ENCODE data around the gene CYP3A4.
"Not testable (repeated sequence)": the region's sequence is repeated elsewhere in the genome, so short reads cannot be mapped to it uniquely, and the experiment has no call there.

CYP3A4 gene

DNA sequence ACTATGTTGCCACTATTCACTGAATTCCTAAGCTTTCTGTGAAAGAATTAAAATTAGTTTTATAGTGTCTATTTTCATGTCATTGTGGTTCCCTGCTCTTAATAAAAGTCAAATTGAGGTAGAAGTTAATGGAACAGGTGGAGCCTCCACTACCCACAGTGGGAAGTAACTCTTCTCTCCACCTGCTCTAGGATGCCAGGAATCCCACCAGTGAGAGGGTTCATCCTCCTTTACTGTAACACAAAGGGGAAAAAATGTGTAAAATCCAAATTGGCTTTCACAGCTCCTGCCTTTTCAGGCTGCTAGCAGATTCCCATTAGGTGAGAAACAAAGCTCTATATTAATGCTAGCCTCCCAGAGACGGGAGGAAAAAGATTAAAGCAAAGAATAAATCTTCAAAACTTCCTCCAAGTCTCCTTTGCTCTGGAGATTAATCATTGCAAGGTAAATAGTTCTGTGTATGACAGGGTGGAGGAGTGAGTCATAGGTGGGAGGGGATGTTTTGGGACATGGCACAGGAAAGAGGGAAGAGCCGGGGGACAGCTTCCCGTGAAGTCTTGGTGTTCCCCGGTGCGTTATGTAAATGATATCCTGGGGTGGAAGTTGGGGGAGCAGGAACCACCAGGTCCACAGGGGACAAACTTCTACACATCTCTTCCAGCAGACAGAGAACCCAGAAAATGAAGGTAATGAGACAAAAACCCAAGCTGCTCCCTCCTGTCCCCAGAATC is 32.5 kb downstream of the CYP3A4 start:
- not testable (repeated sequence) for DNase-seq

DNA sequence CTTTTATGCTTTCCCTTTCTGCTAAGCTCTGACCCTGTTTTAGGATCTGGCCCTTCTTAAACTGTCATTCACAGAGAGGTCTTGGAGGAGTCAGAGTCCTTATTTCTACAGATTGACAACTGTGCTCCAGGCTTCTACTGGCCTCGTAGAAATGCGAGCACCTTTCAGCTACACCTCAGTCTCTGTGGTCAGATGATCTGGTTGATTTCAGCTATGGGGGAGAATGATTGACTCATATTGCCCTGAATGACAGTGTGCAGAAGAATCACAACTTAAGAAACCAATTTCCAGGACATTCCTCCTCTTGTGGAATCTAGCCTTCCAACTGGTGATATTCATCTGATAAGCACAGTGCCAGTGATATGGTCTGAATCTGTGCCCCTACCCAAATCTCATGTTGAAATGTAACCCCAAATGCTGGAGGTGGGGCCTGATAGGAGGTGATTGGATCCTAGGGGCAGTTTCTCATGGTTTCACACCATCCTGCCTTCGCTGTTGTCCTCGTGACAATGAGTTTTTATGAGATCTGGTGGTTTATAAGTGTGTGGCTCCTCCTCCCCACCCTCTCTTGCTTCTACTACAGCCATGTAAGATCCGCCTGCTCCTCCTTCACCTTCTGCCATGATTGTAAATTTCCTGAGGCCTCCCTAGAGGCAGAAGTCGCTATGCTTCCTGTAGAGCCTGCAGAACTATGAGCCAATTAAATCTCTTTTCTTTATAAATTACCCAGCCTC is 35.0 kb downstream of the CYP3A4 start:
- DNase-seq = no peak

DNA sequence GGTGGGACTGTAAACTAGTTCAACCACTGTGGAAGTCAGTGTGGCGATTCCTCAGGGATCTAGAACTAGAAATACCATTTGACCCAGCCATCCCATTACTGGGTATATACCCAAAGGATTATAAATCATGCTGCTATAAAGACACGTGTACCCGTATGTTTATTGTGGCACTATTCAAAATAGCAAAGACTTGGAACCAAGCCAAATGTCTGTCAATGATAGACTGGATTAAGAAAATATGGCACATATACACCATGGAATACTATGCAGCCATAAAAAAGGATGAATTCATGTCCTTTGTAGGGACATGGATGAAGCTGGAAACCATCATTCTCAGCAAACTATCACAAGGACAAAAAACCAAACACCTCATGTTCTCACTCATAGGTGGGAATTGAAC is 37.1 kb downstream of the CYP3A4 start:
- DNase-seq = not testable (repeated sequence)

DNA sequence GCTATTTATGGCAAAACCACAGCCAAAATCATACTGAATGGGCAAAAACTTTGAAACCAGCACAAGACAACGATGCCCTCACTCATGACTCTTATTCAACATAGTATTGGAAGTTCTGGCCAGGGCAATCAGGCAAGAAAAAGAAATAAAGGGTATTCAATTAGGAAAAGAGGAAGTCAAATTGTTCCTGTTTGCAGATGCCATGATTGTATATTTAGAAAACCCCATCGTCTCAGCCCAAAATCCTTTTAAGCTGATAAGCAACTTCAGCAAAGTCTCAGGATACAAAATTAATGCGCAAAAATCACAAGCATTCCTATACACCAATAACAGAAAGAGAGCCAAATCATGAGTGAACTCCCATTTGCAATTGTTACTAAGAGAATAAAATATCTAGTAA is 38.6 kb downstream of the CYP3A4 start:
- DNase-seq = not testable (repeated sequence)

DNA sequence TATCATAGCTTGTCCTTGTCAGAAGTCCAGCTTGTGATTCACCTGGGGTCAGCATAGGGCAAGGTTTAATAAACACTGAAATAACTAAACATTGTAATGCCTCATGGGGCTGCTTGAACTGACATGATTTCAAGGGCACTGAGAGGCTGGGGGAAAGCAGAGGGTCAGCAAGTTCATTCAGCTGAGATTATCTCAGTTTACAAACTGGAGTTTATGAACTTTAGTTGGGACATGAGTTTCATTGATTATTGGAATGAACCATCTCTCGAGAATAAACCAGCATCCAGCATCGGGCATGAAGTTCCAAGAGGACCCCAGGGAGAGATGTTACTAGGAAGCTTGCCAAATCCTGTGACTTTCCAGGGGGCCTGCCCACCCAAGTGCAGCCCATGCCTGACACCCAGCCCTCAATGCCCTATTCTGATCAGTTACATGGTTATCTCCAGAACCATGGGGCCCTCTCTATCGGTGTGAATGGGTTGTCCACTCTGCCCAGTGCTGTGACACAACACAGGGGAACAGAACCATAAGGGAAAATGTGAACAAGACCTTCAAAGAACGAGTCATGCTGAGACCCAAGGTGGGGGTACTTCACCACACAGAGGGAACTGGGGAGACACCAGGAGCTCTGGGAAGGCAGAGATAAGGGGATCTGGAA is 41.1 kb downstream of the CYP3A4 start:
- no peak for DNase-seq

DNA sequence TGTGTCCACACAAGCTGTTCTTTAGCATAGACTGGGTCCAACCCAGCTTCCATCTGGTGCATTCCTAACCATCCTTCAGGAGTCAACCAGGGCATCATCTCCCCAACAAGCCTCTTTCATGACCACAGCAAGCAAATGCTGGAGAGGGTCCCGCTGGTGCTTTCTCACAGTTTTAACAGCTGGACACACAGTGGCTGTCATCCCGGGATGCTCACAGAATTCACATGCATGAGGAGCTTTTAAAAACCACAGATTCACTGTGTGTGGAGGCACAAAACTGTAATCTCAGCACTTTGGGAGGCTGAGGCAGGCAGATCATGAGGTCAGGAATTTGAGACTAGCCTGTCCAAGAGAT is 42.6 kb downstream of the CYP3A4 start:
- DNase-seq = no peak

DNA sequence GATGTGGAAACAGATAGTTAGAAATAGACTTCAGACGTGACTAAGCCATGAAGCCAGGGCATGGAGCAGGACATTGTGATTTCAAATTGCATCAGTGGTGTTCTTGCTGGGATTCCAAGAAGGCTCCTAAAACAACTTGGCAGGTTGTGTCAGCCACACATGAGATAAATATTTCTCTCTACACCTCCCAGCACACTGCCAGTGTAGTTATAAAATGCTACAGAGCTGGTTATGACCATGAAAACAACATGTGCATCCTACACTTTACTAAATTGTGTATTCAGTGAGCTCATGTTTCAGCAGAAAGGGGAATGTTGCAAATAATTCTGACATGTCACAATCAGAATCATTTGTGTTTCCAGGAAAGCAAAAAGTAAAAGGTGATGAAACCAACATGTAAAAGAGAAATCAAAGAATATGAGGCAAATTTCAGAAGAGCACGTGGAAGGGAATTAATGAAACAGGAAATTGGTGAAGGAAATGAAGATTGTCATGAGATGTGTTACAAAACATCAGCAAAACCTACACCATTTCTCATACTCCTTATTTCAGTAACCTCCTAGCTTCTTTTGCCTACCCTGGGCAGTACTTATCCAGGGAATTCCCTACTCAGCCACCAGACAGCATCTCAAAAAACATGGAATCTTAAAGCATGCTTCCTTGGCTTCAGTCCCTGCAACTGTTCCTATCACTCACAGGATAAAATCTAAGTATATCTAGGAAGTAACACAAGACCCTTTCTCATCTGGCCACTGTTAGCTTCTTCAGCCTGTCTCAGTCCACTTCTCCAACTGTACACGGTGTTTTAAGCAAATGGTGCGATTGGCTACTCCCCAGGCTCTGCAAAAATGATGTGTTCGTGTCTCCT is 43.2 kb downstream of the CYP3A4 start:
- no peak for DNase-seq

DNA sequence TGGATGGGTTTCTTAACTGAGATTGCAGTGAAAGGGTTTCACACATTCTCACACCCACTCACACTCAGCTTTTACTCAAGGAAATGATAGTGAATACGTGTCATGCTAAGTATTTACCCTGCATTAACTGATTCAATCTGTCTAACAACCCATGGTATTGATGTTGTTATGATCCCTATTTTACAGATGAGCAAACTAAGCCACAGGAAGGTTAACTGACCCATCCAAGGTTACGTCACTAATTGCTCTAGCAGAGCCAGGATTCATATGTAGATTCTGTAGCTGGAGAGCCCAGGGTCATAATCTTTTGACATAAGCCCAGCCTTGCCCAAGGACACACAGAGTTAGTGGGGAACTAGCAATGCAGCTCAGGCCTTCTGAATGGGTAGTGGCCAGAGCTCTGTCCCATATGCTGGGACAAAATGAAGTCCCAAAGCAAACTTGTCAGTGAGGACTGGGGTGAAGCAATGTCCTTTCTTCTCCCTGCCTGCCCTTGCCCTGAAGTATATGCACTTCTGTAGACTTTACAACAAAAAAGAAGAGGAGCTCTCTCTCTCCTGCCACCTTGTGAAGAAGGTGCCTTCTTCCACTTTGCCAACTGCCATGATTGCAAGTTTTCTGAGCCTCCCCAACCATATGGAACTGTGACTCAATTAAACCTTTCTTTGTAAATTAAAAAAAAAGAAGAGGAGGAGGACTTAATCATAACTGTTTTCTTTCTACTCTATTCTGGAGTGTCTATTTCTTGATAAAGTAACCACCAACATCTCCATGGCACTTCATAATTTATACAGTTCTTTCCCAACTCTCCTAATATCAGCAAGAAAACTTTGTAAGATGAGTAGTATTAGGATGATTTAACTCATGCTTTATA is 44.0 kb downstream of the CYP3A4 start:
- no peak for DNase-seq

DNA sequence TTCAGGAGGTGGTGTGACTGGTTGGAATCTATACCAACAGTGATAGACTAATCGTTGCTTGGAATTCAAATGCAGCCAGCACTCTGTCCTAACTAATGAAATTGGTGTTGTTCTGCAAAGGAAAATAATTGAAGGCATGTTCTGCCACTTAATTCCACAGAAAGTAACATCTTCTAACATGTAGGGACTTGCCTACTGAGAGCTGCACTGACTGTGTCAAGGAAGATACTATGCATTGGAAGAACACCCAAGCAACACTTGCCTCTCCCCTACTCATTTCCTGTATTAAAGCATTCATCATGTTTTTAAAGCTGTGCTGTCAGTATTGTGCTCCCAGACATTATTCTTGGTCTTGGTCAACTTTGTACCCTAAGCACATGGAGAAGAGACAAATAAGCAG is 46.3 kb downstream of the CYP3A4 start:
- no peak for DNase-seq

DNA sequence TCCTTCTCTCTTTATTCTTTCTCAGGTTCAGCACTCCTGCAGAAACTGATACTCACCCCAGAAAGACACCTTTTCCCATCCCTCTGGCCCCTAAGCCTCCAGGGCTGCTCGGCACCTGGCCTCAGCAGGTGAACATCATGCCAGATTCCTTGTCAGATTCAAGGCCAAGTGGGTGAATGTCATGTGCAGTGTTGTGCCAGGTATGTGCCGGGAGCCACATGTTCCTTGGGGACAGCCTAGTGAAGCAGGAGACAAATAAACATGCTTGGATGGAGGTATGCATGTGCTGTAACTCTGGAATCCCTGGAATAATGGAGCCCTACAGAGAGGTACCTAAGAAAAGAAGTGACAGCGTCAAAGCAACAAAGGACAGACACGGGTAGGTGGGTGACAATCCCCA is 47.3 kb downstream of the CYP3A4 start:
- not testable (repeated sequence) for DNase-seq

DNA sequence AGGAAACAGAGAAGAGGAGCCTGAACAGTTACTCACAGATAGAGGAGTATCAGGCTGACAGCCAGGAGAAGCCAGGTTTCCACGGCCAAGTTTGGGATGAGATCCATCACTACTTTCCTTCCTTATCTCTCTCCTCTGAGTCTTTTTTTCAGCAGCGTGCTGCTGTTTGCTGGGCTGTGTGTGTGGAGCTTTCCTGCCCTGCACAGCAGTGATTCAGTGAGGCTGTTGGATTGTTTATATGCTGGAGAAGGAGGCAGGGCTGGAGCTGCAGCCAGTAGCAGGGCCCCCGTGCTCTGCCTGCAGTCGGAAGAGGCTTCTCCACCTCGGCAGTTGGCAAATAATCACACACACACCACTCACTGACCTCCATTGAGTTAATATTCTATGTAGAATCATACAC is 49.0 kb downstream of the CYP3A4 start, which contains the start of gene CYP3A7:
Gene CYP3A7 (minus strand): TSS at position 210 of the 400 bp plus-strand sequence. CDS start 103 bp downstream, at position 107.
- no peak for DNase-seq

DNA sequence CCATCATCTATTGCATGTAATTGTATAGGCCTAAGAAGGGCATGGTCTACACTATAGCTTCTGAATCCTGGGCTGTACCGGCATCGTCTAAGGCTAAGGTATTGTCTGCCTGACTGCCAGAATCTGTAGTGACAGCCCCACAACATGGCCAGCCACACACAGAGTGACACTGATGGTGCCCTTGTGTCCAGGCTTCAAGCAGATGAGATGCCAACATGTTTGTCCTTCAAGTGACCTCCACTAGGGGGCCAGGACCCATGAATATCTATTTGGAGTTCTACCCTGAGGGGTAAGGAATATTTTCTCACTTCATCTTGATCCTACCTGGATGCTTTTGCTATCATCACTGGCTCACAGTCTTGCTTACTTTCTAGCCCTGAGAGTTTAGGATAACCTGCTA is 50.5 kb downstream of the CYP3A4 start:
- DNase-seq = no peak

DNA sequence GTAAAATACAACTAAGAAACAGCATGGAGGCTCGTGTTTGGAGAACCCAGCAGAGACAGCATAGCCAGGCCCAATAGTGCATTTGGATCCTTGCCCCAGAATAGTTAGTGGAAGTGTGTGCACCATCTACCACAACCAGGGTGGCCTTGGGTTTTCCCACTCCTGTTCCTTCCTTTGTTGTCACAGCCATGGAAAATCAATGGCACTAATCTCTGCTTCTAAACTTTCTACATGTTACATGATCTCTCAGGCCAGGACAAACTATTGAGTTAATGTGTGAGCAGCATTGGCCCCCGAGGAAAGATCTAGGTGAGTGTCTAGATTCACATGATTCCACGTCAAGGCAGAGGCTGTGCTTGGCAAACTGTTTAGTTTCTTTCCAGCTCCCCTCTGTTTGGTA is 51.0 kb downstream of the CYP3A4 start:
- no peak for DNase-seq

DNA sequence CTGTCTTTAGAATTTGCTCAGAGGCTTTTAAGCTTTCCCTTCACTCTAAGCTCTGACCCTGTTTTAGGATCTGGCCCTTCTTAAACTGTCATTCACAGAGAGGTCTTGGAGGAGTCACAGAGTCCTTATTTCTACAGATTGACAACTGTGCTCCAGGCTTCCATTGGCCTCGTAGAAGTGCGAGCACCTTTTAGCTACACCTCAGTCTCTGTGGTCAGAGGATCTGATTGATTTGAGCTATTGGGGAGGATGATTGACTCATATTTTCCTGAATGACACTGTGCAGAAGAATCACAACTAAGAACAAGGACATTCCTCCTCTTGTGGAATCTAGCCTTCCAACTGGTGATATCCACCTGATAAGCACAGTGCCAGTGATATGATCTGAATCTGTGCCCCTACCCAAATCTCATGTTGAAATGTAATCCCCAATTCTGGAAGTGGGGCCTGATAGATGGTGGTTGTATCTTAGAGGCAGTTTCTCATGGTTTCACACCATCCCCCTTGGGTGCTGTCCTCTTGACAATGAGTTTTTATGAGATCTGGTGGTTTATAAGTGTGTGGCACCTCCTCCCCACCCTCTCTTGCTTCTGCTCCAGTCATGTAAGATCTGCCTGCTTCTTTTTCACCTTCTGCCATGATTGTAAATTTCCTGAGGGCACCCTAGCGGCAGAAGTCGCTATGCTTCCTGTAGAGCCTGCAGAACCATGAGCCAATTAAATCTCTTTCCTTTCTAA is 52.2 kb downstream of the CYP3A4 start:
- DNase-seq = no peak

DNA sequence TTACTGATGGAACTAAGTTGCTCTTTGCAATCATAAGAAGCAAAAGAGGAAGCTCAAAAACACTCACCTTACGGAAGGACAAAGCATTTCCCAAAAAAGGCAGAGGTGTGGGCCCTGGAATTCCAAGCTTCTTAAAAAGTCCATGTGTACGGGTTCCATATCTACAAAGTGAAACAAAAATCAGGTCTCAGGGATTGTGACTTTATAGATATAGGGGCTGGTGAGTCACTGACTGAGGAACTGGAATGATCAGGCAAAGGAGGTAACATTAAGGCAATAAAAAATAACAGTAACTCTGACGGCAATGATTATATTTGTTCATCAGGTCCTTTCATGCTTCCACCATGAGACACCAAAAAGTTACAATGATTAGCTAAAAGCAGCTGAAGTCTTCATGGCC is 53.0 kb downstream of the CYP3A4 start:
- no peak for DNase-seq

DNA sequence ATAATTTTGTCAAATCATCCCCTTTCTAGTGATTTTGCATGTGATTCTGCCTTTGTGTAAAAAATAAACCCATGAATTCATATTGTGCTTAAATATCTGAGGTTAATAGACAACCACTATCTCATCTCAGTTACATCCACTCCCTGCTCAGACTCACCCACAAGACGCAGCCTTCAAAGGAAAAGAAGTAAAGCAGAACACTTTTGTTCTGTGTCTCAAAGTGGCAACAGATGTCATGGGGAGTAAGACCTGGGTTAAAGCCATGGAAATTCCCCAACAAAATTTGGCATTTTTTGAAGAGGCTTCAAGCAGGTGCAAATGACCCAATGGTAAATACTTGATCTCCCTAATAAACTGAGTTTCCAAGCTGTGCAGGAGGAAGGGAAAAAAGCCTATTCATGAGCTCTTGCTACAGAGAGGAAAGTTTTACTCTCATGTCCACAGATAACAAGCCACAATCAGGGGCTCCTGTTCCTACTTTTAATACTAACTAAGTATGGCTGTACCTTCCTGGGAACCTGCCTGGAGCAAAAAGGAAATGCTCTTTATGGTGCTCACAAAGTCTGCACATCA is 53.7 kb downstream of the CYP3A4 start:
- DNase-seq = no peak

DNA sequence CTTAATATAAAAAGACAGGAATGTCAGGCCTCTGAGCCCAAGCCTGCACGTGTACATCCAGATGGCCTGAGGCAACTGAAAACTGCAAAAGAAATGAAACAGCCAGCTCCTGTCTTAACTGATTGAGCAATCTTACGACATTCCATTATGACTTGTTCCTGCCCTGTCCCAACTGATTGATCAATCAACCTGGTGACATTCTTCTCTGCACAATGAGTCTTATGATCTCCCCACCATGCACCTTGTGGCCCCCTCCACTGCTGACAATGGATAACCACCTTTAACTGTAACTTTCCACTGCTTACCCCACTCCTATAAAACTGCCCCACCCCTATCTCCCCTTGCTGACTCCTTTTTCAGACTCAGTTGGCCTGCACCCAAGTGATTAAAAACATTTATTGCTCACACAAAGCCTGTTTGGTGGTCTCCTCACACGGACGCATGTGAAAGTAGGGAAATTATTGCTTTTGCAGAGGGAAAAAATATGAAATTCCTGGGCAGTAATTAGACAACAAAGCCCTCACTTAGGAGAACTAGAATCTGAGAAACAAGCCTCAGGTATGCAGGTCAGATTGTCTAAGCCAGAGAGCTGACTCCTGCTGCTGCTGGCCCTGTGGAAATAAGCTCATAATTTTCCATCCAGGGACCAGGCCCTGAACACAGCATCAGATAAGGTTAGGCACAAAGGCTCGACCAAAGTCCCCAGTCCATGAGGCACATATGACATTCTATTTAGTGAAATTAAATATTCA is 54.3 kb downstream of the CYP3A4 start:
- DNase-seq = no peak

DNA sequence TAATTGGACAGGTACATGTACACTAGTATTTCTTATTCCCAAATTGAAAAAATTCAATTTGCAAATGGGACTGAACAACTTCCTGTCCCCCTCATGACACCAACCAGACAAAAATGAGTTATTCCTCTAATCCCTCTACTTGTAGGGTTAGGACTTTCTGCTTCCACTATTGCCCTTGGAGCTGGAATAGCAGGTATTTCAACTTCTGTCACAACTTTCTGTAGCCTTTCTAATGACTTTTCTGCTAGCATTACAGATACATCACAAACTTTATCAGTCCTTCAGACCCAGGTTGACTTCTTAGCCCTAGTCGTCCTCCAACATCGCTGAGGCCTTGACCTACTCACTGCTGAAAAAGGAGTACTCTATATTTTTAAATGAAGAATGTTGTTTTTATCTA is 55.4 kb downstream of the CYP3A4 start:
- DNase-seq = no peak

DNA sequence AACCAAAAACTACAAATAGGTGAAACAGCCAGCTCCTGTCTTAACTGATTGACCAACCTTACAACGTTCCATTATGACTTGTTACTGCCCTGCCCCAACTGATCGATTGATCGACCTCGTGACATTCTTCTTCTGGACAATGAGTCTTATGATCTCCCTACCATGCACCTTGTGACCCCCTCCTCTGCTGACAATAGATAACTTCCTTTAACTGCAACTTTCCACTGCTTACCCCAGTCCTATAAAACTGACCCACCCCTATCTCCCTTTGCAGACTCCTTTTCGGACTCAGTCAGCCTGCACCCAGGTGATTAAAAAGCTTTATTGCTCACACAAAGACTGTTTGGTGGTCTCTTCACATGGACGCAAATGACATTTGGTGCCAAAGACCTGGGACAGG is 60.8 kb downstream of the CYP3A4 start:
- not testable (repeated sequence) for DNase-seq

Data from effector CD8-positive, alpha-beta T cell (primary cell).